ENCODE data around the gene RAE1.
"Not testable (repeated sequence)": the region's sequence is repeated elsewhere in the genome, so short reads cannot be mapped to it uniquely, and the experiment has no call there.

DNA sequence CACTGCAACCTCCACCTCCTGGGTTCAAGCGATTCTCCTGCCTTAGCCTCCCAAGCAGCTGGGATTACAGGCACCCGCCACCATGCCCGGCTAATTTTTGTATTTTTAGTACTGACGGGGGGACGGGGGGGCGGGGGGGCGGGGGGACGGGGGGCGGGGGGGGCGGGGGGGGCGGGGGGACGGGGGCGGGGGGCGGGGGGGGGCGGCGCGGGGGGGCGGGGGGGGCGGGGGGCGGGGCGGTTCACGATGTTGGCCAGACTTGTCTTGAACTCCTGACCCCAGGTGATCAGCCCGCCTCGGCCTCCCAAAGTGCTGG lies 371 bp upstream of the RAE1 start:
- not testable (repeated sequence) for TF ChIP-seq SIN3A (conservative IDR thresholded peaks at IDR 0.05 in 1 of 2, IDR thresholded peaks at IDR 0.05 in 1 of 2; ENCODE audit: low read depth in 1 of 2, low read length in 2 of 2); POLR2AphosphoS5 (IDR thresholded peaks at IDR 0.05; ENCODE audit: low read depth, low read length); CTCF (IDR thresholded peaks at IDR 0.05; ENCODE audit: control extremely low read depth in 1 of 3, insufficient read depth in 1 of 3, low read depth in 1 of 3, low read length in 3 of 3); SRF (IDR thresholded peaks at IDR 0.05; ENCODE audit: low read depth, low read length); JUN (IDR thresholded peaks at IDR 0.05; ENCODE audit: low read depth, low read length); POLR2A (IDR thresholded peaks at IDR 0.05; ENCODE audit: control extremely low read depth in 1 of 2, low read depth in 2 of 2, low read length in 2 of 2); CHD1 (IDR thresholded peaks at IDR 0.05; ENCODE audit: low read depth, low read length)
- TF ChIP-seq, protein P1, sequence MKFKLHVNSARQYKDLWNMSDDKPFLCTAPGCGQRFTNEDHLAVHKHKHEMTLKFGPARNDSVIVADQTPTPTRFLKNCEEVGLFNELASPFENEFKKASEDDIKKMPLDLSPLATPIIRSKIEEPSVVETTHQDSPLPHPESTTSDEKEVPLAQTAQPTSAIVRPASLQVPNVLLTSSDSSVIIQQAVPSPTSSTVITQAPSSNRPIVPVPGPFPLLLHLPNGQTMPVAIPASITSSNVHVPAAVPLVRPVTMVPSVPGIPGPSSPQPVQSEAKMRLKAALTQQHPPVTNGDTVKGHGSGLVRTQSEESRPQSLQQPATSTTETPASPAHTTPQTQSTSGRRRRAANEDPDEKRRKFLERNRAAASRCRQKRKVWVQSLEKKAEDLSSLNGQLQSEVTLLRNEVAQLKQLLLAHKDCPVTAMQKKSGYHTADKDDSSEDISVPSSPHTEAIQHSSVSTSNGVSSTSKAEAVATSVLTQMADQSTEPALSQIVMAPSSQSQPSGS (IDR thresholded peaks at IDR 0.05; ENCODE audit: low read length) = not testable (repeated sequence)
- TF ChIP-seq, protein P2, sequence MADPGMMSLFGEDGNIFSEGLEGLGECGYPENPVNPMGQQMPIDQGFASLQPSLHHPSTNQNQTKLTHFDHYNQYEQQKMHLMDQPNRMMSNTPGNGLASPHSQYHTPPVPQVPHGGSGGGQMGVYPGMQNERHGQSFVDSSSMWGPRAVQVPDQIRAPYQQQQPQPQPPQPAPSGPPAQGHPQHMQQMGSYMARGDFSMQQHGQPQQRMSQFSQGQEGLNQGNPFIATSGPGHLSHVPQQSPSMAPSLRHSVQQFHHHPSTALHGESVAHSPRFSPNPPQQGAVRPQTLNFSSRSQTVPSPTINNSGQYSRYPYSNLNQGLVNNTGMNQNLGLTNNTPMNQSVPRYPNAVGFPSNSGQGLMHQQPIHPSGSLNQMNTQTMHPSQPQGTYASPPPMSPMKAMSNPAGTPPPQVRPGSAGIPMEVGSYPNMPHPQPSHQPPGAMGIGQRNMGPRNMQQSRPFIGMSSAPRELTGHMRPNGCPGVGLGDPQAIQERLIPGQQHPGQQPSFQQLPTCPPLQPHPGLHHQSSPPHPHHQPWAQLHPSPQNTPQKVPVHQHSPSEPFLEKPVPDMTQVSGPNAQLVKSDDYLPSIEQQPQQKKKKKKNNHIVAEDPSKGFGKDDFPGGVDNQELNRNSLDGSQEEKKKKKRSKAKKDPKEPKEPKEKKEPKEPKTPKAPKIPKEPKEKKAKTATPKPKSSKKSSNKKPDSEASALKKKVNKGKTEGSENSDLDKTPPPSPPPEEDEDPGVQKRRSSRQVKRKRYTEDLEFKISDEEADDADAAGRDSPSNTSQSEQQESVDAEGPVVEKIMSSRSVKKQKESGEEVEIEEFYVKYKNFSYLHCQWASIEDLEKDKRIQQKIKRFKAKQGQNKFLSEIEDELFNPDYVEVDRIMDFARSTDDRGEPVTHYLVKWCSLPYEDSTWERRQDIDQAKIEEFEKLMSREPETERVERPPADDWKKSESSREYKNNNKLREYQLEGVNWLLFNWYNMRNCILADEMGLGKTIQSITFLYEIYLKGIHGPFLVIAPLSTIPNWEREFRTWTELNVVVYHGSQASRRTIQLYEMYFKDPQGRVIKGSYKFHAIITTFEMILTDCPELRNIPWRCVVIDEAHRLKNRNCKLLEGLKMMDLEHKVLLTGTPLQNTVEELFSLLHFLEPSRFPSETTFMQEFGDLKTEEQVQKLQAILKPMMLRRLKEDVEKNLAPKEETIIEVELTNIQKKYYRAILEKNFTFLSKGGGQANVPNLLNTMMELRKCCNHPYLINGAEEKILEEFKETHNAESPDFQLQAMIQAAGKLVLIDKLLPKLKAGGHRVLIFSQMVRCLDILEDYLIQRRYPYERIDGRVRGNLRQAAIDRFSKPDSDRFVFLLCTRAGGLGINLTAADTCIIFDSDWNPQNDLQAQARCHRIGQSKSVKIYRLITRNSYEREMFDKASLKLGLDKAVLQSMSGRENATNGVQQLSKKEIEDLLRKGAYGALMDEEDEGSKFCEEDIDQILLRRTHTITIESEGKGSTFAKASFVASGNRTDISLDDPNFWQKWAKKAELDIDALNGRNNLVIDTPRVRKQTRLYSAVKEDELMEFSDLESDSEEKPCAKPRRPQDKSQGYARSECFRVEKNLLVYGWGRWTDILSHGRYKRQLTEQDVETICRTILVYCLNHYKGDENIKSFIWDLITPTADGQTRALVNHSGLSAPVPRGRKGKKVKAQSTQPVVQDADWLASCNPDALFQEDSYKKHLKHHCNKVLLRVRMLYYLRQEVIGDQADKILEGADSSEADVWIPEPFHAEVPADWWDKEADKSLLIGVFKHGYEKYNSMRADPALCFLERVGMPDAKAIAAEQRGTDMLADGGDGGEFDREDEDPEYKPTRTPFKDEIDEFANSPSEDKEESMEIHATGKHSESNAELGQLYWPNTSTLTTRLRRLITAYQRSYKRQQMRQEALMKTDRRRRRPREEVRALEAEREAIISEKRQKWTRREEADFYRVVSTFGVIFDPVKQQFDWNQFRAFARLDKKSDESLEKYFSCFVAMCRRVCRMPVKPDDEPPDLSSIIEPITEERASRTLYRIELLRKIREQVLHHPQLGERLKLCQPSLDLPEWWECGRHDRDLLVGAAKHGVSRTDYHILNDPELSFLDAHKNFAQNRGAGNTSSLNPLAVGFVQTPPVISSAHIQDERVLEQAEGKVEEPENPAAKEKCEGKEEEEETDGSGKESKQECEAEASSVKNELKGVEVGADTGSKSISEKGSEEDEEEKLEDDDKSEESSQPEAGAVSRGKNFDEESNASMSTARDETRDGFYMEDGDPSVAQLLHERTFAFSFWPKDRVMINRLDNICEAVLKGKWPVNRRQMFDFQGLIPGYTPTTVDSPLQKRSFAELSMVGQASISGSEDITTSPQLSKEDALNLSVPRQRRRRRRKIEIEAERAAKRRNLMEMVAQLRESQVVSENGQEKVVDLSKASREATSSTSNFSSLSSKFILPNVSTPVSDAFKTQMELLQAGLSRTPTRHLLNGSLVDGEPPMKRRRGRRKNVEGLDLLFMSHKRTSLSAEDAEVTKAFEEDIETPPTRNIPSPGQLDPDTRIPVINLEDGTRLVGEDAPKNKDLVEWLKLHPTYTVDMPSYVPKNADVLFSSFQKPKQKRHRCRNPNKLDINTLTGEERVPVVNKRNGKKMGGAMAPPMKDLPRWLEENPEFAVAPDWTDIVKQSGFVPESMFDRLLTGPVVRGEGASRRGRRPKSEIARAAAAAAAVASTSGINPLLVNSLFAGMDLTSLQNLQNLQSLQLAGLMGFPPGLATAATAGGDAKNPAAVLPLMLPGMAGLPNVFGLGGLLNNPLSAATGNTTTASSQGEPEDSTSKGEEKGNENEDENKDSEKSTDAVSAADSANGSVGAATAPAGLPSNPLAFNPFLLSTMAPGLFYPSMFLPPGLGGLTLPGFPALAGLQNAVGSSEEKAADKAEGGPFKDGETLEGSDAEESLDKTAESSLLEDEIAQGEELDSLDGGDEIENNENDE (IDR thresholded peaks at IDR 0.05; ENCODE audit: insufficient replicate concordance, low read length) = not testable (repeated sequence)

All from H1 (cell line).